ENCODE data around the gene ABLIM2. TPM values are rescaled to one million over a fixed set of nuclear protein-coding genes. Genes with fewer than 3 reads are reported as not detected.

Gene ABLIM2
- total and polyA plus RNA-seq, 10 of the 15 experiments (the other 5 are each of a cell fraction or from before 2014, with no cell fraction given): 0.03 to 0.15 (median 0.05) TPM; not detected in 7

DNA sequence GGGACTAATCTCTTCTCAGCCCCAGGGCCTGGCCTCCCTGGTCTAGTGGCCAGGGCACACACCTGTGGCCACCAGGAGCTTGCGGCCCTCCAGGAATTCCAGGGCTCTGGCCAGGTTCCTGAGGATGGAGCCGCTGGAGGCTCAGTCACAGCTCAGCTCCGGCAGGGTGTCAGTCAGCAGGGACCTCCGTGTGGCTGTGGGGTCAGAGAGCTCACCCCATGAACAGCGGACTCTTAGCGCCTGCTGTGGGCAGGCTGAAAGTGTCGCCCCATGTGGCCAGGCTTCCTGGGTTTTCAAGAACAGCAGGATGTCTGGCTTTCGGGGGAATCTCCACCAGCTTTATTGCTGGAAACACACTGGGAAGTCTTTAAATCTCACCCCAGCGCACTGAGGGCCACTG is 21.2 kb upstream of the ABLIM2 start (continued):
- TF ChIP-seq, protein P1, sequence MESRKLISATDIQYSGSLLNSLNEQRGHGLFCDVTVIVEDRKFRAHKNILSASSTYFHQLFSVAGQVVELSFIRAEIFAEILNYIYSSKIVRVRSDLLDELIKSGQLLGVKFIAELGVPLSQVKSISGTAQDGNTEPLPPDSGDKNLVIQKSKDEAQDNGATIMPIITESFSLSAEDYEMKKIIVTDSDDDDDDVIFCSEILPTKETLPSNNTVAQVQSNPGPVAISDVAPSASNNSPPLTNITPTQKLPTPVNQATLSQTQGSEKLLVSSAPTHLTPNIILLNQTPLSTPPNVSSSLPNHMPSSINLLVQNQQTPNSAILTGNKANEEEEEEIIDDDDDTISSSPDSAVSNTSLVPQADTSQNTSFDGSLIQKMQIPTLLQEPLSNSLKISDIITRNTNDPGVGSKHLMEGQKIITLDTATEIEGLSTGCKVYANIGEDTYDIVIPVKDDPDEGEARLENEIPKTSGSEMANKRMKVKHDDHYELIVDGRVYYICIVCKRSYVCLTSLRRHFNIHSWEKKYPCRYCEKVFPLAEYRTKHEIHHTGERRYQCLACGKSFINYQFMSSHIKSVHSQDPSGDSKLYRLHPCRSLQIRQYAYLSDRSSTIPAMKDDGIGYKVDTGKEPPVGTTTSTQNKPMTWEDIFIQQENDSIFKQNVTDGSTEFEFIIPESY (IDR thresholded peaks at IDR 0.05): no peak
- no peak for TF ChIP-seq RAD51 (IDR thresholded peaks at IDR 0.05)
- no peak for TF ChIP-seq MYB (IDR thresholded peaks at IDR 0.05; ENCODE audit: borderline replicate concordance, low read depth, low read length)
- no peak for TF ChIP-seq HDAC6 (IDR thresholded peaks at IDR 0.05; ENCODE audit: unreplicated experiment)
- no peak for TF ChIP-seq ATF7 (IDR thresholded peaks at IDR 0.05; ENCODE audit: low read depth)
- TF ChIP-seq MXI1 (IDR thresholded peaks at IDR 0.05; ENCODE audit: low read depth, low read length): no peak
- TF ChIP-seq, protein P2, sequence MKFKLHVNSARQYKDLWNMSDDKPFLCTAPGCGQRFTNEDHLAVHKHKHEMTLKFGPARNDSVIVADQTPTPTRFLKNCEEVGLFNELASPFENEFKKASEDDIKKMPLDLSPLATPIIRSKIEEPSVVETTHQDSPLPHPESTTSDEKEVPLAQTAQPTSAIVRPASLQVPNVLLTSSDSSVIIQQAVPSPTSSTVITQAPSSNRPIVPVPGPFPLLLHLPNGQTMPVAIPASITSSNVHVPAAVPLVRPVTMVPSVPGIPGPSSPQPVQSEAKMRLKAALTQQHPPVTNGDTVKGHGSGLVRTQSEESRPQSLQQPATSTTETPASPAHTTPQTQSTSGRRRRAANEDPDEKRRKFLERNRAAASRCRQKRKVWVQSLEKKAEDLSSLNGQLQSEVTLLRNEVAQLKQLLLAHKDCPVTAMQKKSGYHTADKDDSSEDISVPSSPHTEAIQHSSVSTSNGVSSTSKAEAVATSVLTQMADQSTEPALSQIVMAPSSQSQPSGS (IDR thresholded peaks at IDR 0.05; ENCODE audit: low read length): no peak
- TF ChIP-seq POLR2AphosphoS2 (IDR thresholded peaks at IDR 0.05; ENCODE audit: low read depth, low read length): no peak
- TF ChIP-seq NR2F1 (conservative IDR thresholded peaks at IDR 0.05): no peak
- TF ChIP-seq RB1 (IDR thresholded peaks at IDR 0.05; ENCODE audit: borderline replicate concordance): no peak
- no peak for TF ChIP-seq ZBED1 (IDR thresholded peaks at IDR 0.05; ENCODE audit: borderline replicate concordance)
